Liver (tissue), 9 donors: ENCODE data around the gene PCBD1. TPM values are rescaled to one million over a fixed set of nuclear protein-coding genes. Genes with fewer than 3 reads are reported as not detected.

Experiments
- DNase-seq: peaks from one replicate; pipeline ENCODE4 v3.0.0-alpha.2; 2017; ENCODE audit warnings: low spot score
- H3K27ac ChIP-seq, 2 donors: one replicate each; pipeline ENCODE4 v1.7.0; 2013; ENCODE audit warnings: inconsistent platforms in 2 of 2, low read length in 2 of 2, control low read depth in 1 of 2, low read depth in 1 of 2, mild to moderate bottlenecking in 1 of 2
- H3K27me3 ChIP-seq, 4 donors: one replicate each; pipeline versions ENCODE4 v1.6.1 to v1.7.0; 2013; ENCODE audit warnings: low read length in 3 of 4, inconsistent platforms in 1 of 4, mild to moderate bottlenecking in 1 of 4, moderate library complexity in 1 of 4; ENCODE audit not compliant: control insufficient read depth in 4 of 4, insufficient read depth in 4 of 4
- H3K36me3 ChIP-seq, 4 donors: one replicate each; pipeline versions ENCODE4 v1.6.1 to v1.7.0; 2013; ENCODE audit warnings: low read length in 3 of 4, mild to moderate bottlenecking in 3 of 4, low read depth in 1 of 4, moderate library complexity in 1 of 4; ENCODE audit not compliant: control insufficient read depth in 4 of 4, insufficient read depth in 3 of 4
- H3K4me1 ChIP-seq, 4 donors: one replicate each; pipeline versions ENCODE4 v1.6.1 to v1.7.0; 2013; ENCODE audit warnings: low read length in 3 of 4, mild to moderate bottlenecking in 3 of 4, moderate library complexity in 1 of 4; ENCODE audit not compliant: control insufficient read depth in 4 of 4, insufficient read depth in 4 of 4
- H3K4me3 ChIP-seq, 3 donors: one replicate each; pipeline versions ENCODE4 v1.6.1 to v1.7.0; 2013; ENCODE audit warnings: low read length in 3 of 3, control low read depth in 1 of 3, low read depth in 1 of 3, mild to moderate bottlenecking in 1 of 3
- H3K9ac ChIP-seq, 2 donors: one replicate each; pipeline ENCODE4 v1.7.0; 2013; ENCODE audit warnings: low read length in 2 of 2, mild to moderate bottlenecking in 2 of 2, moderate library complexity in 2 of 2, control low read depth in 1 of 2, low read depth in 1 of 2
- H3K9me3 ChIP-seq, 4 donors: one replicate each; pipeline versions ENCODE4 v1.6.1 to v1.7.0; 2013; ENCODE audit warnings: low read length in 3 of 4; ENCODE audit not compliant: control insufficient read depth in 4 of 4
- EGR1 ChIP-seq, 2 donors: IDR thresholded peaks; 2 replicates each; pipeline ENCODE4 v1.6.1; 2016 to 2018; ENCODE audit warnings: antibody characterized with exemption in 2 of 2, low read depth in 2 of 2
- FOXA1 ChIP-seq: IDR thresholded peaks from 2 replicates; pipeline ENCODE4 v1.6.1; 2016; ENCODE audit warnings: antibody characterized with exemption
- FOXA2 ChIP-seq: IDR thresholded peaks from 2 replicates; pipeline ENCODE4 v1.6.1; 2016; ENCODE audit warnings: antibody characterized with exemption
- GABPA ChIP-seq, 2 donors: IDR thresholded peaks in 1 of 2; conservative IDR thresholded peaks in 1 of 2; 2 replicates each; pipeline ENCODE4 v1.6.1; 2016; ENCODE audit warnings: antibody characterized with exemption in 2 of 2, mild to moderate bottlenecking in 1 of 2, moderate library complexity in 1 of 2
- HNF4A ChIP-seq, 2 donors: conservative IDR thresholded peaks; 2 replicates each; pipeline ENCODE4 v1.6.1; 2016; ENCODE audit warnings: antibody characterized with exemption in 2 of 2, mild to moderate bottlenecking in 2 of 2
- HNF4G ChIP-seq: IDR thresholded peaks from 2 replicates; pipeline ENCODE4 v1.6.1; 2016; ENCODE audit warnings: antibody characterized with exemption
- JUND ChIP-seq, 2 donors: IDR thresholded peaks; 2 replicates each; pipeline ENCODE4 v1.6.1; 2016; ENCODE audit warnings: antibody characterized with exemption in 2 of 2
- MAX ChIP-seq: IDR thresholded peaks from 2 replicates; pipeline ENCODE4 v1.6.1; 2016; ENCODE audit warnings: antibody characterized with exemption
- NR2F2 ChIP-seq: IDR thresholded peaks from 2 replicates; pipeline ENCODE4 v1.6.1; 2016; ENCODE audit warnings: antibody characterized with exemption
- RAD21 ChIP-seq, 2 donors: IDR thresholded peaks; 2 replicates each; pipeline ENCODE4 v1.6.1; 2016; ENCODE audit warnings: antibody characterized with exemption in 2 of 2, mild to moderate bottlenecking in 2 of 2
- REST ChIP-seq: IDR thresholded peaks from 2 replicates; pipeline ENCODE4 v1.6.1; 2016; ENCODE audit warnings: antibody characterized with exemption, mild to moderate bottlenecking
- RXRA ChIP-seq, 2 donors: IDR thresholded peaks; 2 replicates each; pipeline ENCODE4 v1.6.1; 2017 to 2018; ENCODE audit warnings: antibody characterized with exemption in 2 of 2, mild to moderate bottlenecking in 1 of 2
- SP1 ChIP-seq: IDR thresholded peaks from 2 replicates; pipeline ENCODE4 v1.6.1; 2018; ENCODE audit warnings: antibody characterized with exemption, mild to moderate bottlenecking
- TAF1 ChIP-seq: conservative IDR thresholded peaks from 2 replicates; pipeline ENCODE4 v1.6.1; 2016; ENCODE audit warnings: antibody characterized with exemption, mild to moderate bottlenecking
- YY1 ChIP-seq: IDR thresholded peaks from 2 replicates; pipeline ENCODE4 v1.6.1; 2016; ENCODE audit warnings: antibody characterized with exemption, mild to moderate bottlenecking
- ZBTB33 ChIP-seq: IDR thresholded peaks from 2 replicates; pipeline ENCODE4 v1.6.1; 2016; ENCODE audit warnings: antibody characterized with exemption
- WGBS: extraction: QIAGEN DNeasy Blood & Tissue Kit; methylation state at CpG from one replicate; pipeline ENCODE4 v1.1.7; 2013; 5-methylcytosine and 5-hydroxymethylcytosine counted together
- polyA plus RNA-seq, 2 donors: library from polyadenylated mRNA; stranded (reverse) in 1 of 2; unstranded in 1 of 2; fragments of 200-250 nt in 1 of 2; fragments of >200 nt in 1 of 2; fragmentation: Nextera tagmentation in 1 of 2; extraction: Ambion mirVana in 1 of 2; gene quantifications; one replicate each; pipeline versions ENCODE4 v1.2.1 to v1.2.3, GENCODE V29; 2013 to 2015
- total RNA-seq, 2 donors: library from RNA; depleted of rRNA; stranded (reverse); fragments of >200 nt; gene quantifications; one replicate each; pipeline ENCODE4 v1.2.3, GENCODE V29; 2014
- TF ChIP-seq, protein P1 (sequence below): fragments of 150-350 bp; IDR thresholded peaks from 2 replicates; pipeline ENCODE4 v1.5.1; 2017; ENCODE audit warnings: improper control_type of control experiment, low read depth, low read length; ENCODE audit not compliant: missing input control
- TF ChIP-seq, protein P2 (sequence below): IDR thresholded peaks from 2 replicates; pipeline ENCODE4 v1.6.1; 2016; ENCODE audit warnings: antibody characterized with exemption
- donor health status: healthy.
- donor health status: healthy.
- donor health status: healthy.
- donor health status: healthy.
- donor health status: healthy.

The PCBD1 gene
- total and polyA plus RNA-seq, 4 donors = 72.0 to 458 (median 171) TPM

DNA sequence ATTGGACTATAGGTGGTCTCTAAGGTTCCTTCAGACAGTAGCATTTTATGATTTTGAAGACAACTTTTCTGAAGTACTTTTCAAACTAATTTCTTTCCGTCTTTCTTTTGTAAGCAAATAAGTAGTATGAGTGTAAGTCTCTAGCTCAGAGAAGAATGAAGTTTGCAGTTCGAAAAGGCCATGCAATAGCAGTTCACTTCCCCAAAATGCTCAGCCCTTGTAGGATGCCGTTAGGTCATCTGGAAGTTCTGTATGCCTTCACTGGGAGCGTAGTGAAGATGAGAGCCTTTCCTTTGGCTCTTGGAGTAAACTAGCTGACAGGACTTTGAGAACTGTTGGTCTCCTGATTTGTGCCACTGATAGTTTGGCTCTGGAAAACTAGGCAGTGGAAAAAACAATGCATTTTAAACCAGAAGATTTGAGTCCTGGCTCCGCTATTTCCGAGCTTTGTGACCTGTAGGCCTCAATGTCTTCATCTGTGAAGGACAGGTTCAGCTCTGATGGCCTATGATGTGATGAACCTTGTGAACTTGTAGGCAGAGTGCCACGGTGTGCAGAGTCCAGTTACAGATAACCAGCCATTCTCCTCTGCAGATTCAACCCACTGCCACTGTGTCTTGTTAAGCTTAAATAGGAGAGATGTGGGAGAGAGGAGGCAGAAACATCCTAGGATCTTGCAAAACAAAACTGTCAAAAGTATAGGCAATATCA lies 53.8 kb downstream of the PCBD1 start:
- H3K27ac ChIP-seq = peak overlapping the region; percentile 28 to 45
- H3K9ac ChIP-seq = no peak overlapping the region
- 61% methylated on average over 7 of the region's 7 CpGs for WGBS
- H3K36me3 ChIP-seq = peaks cover 0 to 2% (median 1%) of the 10 kb centered on the region in 4 donors
- no peak overlapping the region for H3K4me3 ChIP-seq
- no peaks in the 10 kb centered on the region for H3K27me3 ChIP-seq
- DNase-seq = no peak
- peaks cover 0 to 2% (median 0%) of the 10 kb centered on the region in 4 donors for H3K9me3 ChIP-seq
- peak; percentile 96 to 98 for TF ChIP-seq HNF4A (conservative IDR thresholded peaks at IDR 0.05)
- TF ChIP-seq, protein P1, sequence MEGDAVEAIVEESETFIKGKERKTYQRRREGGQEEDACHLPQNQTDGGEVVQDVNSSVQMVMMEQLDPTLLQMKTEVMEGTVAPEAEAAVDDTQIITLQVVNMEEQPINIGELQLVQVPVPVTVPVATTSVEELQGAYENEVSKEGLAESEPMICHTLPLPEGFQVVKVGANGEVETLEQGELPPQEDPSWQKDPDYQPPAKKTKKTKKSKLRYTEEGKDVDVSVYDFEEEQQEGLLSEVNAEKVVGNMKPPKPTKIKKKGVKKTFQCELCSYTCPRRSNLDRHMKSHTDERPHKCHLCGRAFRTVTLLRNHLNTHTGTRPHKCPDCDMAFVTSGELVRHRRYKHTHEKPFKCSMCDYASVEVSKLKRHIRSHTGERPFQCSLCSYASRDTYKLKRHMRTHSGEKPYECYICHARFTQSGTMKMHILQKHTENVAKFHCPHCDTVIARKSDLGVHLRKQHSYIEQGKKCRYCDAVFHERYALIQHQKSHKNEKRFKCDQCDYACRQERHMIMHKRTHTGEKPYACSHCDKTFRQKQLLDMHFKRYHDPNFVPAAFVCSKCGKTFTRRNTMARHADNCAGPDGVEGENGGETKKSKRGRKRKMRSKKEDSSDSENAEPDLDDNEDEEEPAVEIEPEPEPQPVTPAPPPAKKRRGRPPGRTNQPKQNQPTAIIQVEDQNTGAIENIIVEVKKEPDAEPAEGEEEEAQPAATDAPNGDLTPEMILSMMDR = no peak
- TF ChIP-seq FOXA1 = no peak
- TF ChIP-seq YY1 = peak; percentile 73
- TF ChIP-seq SP1 = peak; percentile 88
- peak; percentile 52 for TF ChIP-seq MAX
- peak; percentile 69 to 76 for TF ChIP-seq JUND (IDR thresholded peaks at IDR 0.05)
- peak in 1 of 2 donors; percentile 17 for TF ChIP-seq EGR1 (IDR thresholded peaks at IDR 0.05; ENCODE audit: low read depth in 2 of 2)
- TF ChIP-seq RAD21 (IDR thresholded peaks at IDR 0.05) = peak in 1 of 2 donors; percentile 37
- peak; percentile 52 for TF ChIP-seq REST
- TF ChIP-seq NR2F2 = peak; percentile 79
- peak; percentile 94 to 95 for TF ChIP-seq RXRA (IDR thresholded peaks at IDR 0.05)
- peak; percentile 30 for TF ChIP-seq FOXA2
- no peak for TF ChIP-seq GABPA (IDR thresholded peaks at IDR 0.05 in 1 of 2, conservative IDR thresholded peaks at IDR 0.05 in 1 of 2)
- TF ChIP-seq, protein P2, sequence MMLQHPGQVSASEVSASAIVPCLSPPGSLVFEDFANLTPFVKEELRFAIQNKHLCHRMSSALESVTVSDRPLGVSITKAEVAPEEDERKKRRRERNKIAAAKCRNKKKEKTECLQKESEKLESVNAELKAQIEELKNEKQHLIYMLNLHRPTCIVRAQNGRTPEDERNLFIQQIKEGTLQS = no peak
- TF ChIP-seq HNF4G = peak; percentile 92
- no peak for TF ChIP-seq TAF1
- TF ChIP-seq ZBTB33 = peak; percentile 52
- H3K4me1 ChIP-seq = peaks cover 6 to 29% (median 28%) of the 10 kb centered on the region in 4 donors
